Mesenteric fat pad (tissue), 1 donor: Measurements from ENCODE around the gene PROK1. TPM values are rescaled to one million over a fixed set of nuclear protein-coding genes. Genes with fewer than 3 reads are reported as not detected.
"Not testable (repeated sequence)": the region's sequence is repeated elsewhere in the genome, so short reads cannot be mapped to it uniquely, and the experiment has no call there.

Experiments
- DNase-seq: peaks from one replicate; pipeline ENCODE4 v3.0.0-alpha.2; 2020; ENCODE audit warnings: low spot score
- long read RNA-seq: library from polyadenylated mRNA; unstranded; transcript quantifications from one replicate; pipeline ENCODE4 v2.0.0, GENCODE V29; 2020
- total RNA-seq: library from RNA; stranded (reverse); fragmentation: NEBNext Ultra II Directional; extraction: Animal tissue kit (Norgen Biotek cat#: 25700); gene quantifications from one replicate; pipeline ENCODE4 v1.2.1, GENCODE V29; 2021
- donor health status: DM: yes; HTN: yes; CAD: no.

Gene PROK1
- 1.3 TPM for total RNA-seq
- long read RNA-seq, partial matches to known transcripts, result 1 of 3 reads
- long read RNA-seq, other reads (novel, unspliced or antisense), result 0 of 3 reads

- DNase-seq, result peak; percentile 76
These were observed at the start of gene PROK1 for GRCh38 chr1:110450929-110451328. PROK1 (plus strand) TSS chr1:110451149; CDS start chr1:110451217, 68 bp downstream.

GRCh38 chr1:110403805-110404204 lies 47.1 kb upstream of the PROK1 start:
- no peak for DNase-seq

GRCh38 chr1:110404401-110404800 lies 46.5 kb upstream of the PROK1 start:
- no peak for DNase-seq

DNA sequence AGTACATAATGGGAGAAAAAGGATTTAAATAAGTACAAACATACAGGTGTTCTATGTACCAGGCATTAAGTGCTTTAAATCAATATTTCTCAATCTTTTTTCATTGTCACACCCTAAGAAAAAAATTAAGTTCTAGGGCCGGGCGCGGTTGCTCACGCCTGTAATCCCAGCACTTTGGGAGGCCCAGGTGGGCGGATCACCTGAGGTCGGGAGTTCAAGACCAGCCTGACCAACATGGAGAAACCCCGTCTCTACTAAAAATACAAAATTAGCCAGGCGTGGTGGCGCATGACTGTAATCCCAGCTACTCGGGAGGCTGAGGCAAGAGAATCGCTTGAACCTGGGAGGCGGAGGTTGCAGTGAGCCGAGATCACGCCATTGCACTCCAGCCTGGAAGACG lies 44.5 kb upstream of the PROK1 start:
- not testable (repeated sequence) for DNase-seq

GRCh38 chr1:110407260-110408210 lies 43.4 kb upstream of the PROK1 start, which contains the start of gene LAMTOR5:
LAMTOR5 (minus strand) TSS chr1:110407694; CDS start chr1:110407620, 74 bp downstream.
- peak; percentile 97 for DNase-seq

DNA sequence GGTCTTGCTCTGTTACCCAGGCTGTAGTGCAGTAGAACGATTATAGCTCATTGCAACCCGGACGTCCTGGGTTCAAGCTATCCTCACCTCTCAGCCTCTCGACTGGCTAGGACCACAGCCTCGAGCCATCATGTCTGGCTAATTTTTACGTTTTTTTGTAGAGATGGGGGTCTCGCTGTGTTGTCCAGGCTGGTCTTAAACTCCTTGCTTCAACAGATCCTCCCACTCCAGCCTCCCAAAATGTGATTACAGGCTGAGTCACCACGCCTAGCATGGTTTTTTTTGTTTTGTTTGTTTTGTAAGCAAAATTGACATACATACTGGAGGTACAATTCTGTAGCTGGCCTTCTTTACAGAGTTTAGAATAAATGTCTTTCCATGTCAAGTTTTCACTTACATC lies 42.5 kb upstream of the PROK1 start:
- DNase-seq, result no peak

- DNase-seq, result no peak
These were observed 41.6 kb upstream of the PROK1 start for GRCh38 chr1:110409316-110409715.

DNA sequence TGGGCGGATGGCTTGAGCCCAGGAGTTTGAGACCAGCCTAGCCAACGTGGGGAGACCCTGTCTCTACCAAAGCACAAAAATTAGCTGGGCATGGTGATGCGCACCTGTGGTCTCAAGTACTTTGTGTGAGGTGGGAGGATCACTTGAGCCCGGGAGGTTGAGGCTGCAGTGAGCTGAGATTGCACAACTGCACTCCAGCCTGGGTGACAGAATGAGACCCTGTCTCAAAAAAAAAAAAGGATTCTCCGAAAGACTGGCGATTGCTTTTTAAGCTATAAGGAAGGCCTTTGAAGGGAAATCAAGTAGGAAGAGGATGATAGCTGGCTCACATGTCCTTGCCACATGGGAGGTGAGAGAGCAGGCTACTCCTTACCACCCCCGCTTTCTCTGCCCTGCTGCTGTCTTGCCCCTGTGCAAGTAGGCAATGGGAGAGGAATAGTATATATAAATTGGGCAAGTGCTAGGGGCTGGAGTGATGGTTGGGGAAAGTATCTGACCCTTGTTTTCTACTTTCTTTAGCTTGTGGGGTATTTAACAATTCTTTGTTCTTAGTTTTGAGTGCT lies 39.7 kb upstream of the PROK1 start:
- no peak for DNase-seq

GRCh38 chr1:110412576-110412975 lies 38.4 kb upstream of the PROK1 start:
- no peak for DNase-seq

- not testable (repeated sequence) for DNase-seq
These were observed 37.9 kb upstream of the PROK1 start for GRCh38 chr1:110413045-110413444.

DNA sequence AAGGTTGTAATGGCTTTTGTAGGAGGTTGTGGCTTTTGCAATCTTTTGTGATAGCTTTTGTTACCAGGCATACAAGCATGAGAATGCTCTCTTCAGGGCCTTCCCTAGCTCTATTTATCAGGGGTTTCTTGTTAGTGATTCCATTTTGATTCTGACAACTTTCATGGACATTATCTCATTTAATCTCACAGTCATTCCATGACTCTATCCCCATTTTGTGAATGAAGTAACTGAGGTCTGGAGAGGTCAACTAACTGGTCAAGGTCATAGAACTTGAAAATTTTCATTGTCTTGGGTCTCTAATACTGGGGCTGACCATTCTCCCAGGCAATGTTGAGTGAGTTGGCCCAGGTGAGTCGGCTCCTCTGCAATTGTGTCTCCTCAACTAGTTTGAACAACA lies 32.2 kb upstream of the PROK1 start:
- DNase-seq, result no peak

GRCh38 chr1:110420023-110420662 lies 30.8 kb upstream of the PROK1 start:
- no peak for DNase-seq

DNA sequence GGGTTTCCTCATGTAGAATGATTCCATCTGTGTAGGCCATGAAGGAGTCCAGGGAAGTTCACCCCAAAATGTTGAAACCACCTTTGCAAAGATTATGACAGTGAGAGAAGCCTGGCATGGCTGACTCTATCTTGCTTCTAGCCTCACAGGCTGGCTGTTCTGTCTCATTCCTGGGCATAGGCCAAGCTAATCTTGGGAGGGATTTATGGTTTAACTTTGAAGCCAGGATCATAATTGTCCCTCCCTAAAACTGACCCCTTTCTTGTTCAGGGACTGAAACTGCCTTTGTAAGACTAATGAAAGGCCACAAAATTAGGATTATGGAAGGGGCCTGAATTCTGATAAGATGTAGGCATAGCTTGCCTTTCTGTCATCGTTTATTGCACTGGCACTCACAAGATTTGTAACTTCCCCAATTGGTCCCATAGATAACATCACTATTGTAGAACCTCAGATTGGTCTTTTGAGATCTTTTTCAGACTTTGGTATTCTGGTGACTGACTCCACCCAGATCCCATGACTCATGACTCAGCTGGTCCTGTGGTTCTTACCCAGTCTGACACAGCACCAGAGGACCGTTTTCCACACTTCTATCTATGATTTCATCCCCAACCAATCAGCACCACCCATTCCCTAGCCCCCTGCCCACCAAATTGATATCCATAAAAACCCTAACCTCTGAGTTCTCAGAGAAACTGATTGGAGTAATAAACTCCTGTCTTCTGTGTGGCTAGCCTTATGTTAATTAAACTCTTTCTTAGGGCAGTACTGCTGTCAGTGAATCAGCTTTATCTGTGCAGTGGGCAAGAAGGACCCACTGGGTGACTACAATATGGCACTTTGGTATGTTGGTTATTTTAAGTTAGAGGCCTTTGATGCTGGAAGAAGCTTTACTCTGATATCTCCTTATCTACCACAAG lies 29.8 kb upstream of the PROK1 start:
- no peak for DNase-seq

GRCh38 chr1:110424699-110425611 lies 26.0 kb upstream of the PROK1 start:
- DNase-seq, result no peak

DNA sequence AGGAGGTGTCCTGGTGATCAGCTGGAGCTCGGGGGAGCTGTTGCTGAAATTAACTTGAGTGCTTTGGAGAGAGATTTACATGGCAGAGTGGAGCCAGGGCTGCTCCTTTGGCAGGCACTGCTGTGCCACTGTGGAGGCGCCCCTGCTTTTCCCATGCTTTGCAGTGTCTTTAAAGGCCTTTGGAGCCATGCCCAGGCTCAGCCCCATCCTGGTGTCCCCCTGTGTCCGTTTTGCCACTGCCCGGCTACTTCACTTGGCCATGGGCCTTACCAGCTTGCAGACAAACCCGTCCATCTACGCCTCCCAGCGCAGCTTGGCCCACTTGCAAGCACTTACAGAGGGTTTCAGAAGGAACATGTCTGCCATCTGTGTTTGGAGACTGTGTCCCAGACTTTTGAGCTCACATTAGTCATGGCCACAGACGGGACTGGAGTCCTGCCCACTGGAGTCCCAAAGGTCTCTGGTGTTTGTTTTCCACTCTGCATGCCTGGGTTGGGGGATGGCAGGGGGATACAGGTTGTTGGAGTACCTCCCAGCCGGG lies 25.3 kb upstream of the PROK1 start:
- DNase-seq, result no peak

- no peak for DNase-seq
These were observed 24.1 kb upstream of the PROK1 start for GRCh38 chr1:110426854-110427253.

GRCh38 chr1:110428946-110429345 lies 22.0 kb upstream of the PROK1 start:
- no peak for DNase-seq

DNA sequence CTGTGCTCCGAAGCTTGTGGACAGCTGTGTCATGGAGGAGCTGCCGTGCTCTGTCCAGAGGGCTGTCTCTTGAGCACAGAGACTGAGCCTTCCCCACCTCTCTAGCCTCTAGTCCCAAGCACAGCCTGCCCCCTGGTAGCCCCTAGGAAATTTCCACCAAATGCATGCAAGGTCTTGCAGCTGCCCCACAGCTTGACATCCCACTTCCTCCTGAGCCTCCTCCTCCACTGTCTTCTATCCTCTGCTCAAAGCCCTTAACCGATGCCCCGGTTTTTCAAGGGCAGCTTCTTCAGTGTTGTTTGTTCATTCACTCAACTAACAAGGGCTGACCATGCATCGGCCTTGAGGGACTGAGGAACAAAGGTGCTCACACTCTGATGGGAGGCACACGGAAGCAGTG lies 20.6 kb upstream of the PROK1 start:
- DNase-seq, result no peak

DNA sequence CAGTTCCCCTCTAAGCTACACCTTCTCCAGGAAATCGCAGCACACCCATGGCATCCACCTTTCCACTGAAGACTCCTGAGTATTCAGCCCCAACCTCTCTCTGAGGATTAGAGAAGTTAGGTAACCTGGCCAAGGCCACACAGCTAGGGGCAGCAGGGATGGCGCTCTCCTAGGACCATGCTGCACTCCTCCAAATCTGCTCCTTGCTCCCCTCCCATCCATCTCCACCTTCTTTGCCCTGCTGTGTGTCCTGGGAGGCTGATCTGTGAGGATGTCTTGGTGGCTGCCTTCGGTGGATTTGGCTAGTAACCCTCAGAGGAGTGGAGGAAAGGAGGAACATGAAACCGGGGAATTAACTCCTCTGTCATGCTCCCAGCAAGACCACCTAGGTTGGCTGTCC lies 20.0 kb upstream of the PROK1 start:
- DNase-seq, result no peak
